IPS DF 6.9 (cell line): ENCODE measurements around the gene CCDC102A.
"Not testable (repeated sequence)": the region's sequence is repeated elsewhere in the genome, so short reads cannot be mapped to it uniquely, and the experiment has no call there.

Experiments used
- DNase-seq: peaks from one replicate; pipeline ENCODE4 v3.0.0-alpha.2; 2013; ENCODE audit warnings: low read depth, low spot score
- H3K27ac ChIP-seq: one replicate; pipeline ENCODE4 v1.5.1; 2013; ENCODE audit warnings: low read length, control low read depth
- H3K27me3 ChIP-seq: 2 replicates; pipeline ENCODE4 v1.6.1; 2013; ENCODE audit warnings: mild to moderate bottlenecking, low read length; ENCODE audit not compliant: control insufficient read depth, insufficient read depth
- H3K36me3 ChIP-seq: 2 replicates; pipeline ENCODE4 v1.6.1; 2013; ENCODE audit warnings: low read length; ENCODE audit not compliant: control insufficient read depth, insufficient read depth
- H3K4me1 ChIP-seq: 2 replicates; pipeline ENCODE4 v1.6.1; 2013; ENCODE audit warnings: low read length; ENCODE audit not compliant: control insufficient read depth, insufficient read depth
- H3K4me3 ChIP-seq: 2 replicates; pipeline ENCODE4 v1.5.1; 2013; ENCODE audit warnings: mild to moderate bottlenecking, low read length
- H3K9me3 ChIP-seq: 2 replicates; pipeline ENCODE4 v1.6.1; 2013; ENCODE audit warnings: low read length, inconsistent platforms; ENCODE audit not compliant: control insufficient read depth, insufficient read depth
- WGBS: extraction: QIAGEN DNeasy Blood & Tissue Kit; methylation state at CpG from one replicate; pipeline ENCODE4 v1.1.7; 2013; ENCODE audit warnings: mixed read lengths, missing lambda C conversion rate; ENCODE audit not compliant: insufficient read length, insufficient coverage; 5-methylcytosine and 5-hydroxymethylcytosine counted together

The CCDC102A gene

GRCh38 chr16:57574086-57574485, 37.7 kb upstream of the CCDC102A start:
- H3K27me3 ChIP-seq: no peaks in the 10 kb centered on the region
- WGBS: no CpG with 5 or more reads among the region's 12 CpGs
- no peak for DNase-seq
- peaks cover 8% of the 10 kb centered on the region for H3K36me3 ChIP-seq
- H3K27ac ChIP-seq: no peak overlapping the region
- no peaks in the 10 kb centered on the region for H3K4me1 ChIP-seq
- no peak overlapping the region for H3K4me3 ChIP-seq
- H3K9me3 ChIP-seq: no peaks in the 10 kb centered on the region

GRCh38 chr16:57572978-57573728, 36.8 kb upstream of the CCDC102A start:
- DNase-seq: no peak
- H3K27me3 ChIP-seq: no peaks in the 10 kb centered on the region
- H3K36me3 ChIP-seq: peaks cover 17% of the 10 kb centered on the region
- no CpG with 5 or more reads among the region's 10 CpGs for WGBS
- no peak overlapping the region for H3K27ac ChIP-seq
- H3K4me3 ChIP-seq: no peak overlapping the region
- no peaks in the 10 kb centered on the region for H3K9me3 ChIP-seq
- H3K4me1 ChIP-seq: no peaks in the 10 kb centered on the region

- Histone ChIP-seq H3K4me3 (no peak overlapping the region), H3K9me3 (no peaks in the 10 kb centered on the region), H3K4me1 (no peaks in the 10 kb centered on the region), H3K36me3 (peaks cover 19% of the 10 kb centered on the region), H3K27me3 (no peaks in the 10 kb centered on the region), H3K27ac (no peak overlapping the region)
- no peak for DNase-seq
- WGBS: no CpG with 5 or more reads among the region's 9 CpGs
These were observed 34.7 kb upstream of the CCDC102A start for GRCh38 chr16:57571098-57571497.

GRCh38 chr16:57570301-57571070, 34.1 kb upstream of the CCDC102A start:
- DNase-seq: no peak
- Histone ChIP-seq H3K4me1 (no peaks in the 10 kb centered on the region), H3K27me3 (no peaks in the 10 kb centered on the region), H3K4me3 (no peak overlapping the region), H3K27ac (no peak overlapping the region), H3K36me3 (peaks cover 19% of the 10 kb centered on the region), H3K9me3 (no peaks in the 10 kb centered on the region)
- WGBS: no CpG with 5 or more reads among the region's 16 CpGs

- peaks cover 19% of the 10 kb centered on the region for H3K36me3 ChIP-seq
- no peaks in the 10 kb centered on the region for H3K4me1 ChIP-seq
- WGBS: 100% methylated on average over 6 of the region's 7 CpGs
- no peaks in the 10 kb centered on the region for H3K9me3 ChIP-seq
- DNase-seq: no peak
- no peaks in the 10 kb centered on the region for H3K27me3 ChIP-seq
- no peak overlapping the region for H3K4me3 ChIP-seq
- H3K27ac ChIP-seq: no peak overlapping the region
These were observed 33.1 kb upstream of the CCDC102A start for GRCh38 chr16:57569306-57569946.

GRCh38 chr16:57568772-57569171, 32.4 kb upstream of the CCDC102A start:
- DNase-seq, H3K4me3 ChIP-seq, H3K4me1 ChIP-seq, H3K27me3 ChIP-seq, H3K27ac ChIP-seq, H3K9me3 ChIP-seq: not testable (repeated sequence)
- H3K36me3 ChIP-seq: peaks cover 19% of the 10 kb centered on the region
- 100% methylated on average over 3 of the region's 5 CpGs for WGBS

- H3K9me3 ChIP-seq: no peaks in the 10 kb centered on the region
- H3K4me1 ChIP-seq: no peaks in the 10 kb centered on the region
- no peak overlapping the region for H3K4me3 ChIP-seq
- no peaks in the 10 kb centered on the region for H3K27me3 ChIP-seq
- no peak overlapping the region for H3K27ac ChIP-seq
- 100% methylated on average over 4 of the region's 5 CpGs for WGBS
- H3K36me3 ChIP-seq: peaks cover 19% of the 10 kb centered on the region
- no peak for DNase-seq
These were observed 31.9 kb upstream of the CCDC102A start for GRCh38 chr16:57568173-57568678.

- WGBS: no CpG with 5 or more reads among the region's 18 CpGs
- Histone ChIP-seq H3K36me3 (peaks cover 19% of the 10 kb centered on the region), H3K4me3 (no peak overlapping the region)
These were observed 31.3 kb upstream of the CCDC102A start for GRCh38 chr16:57567691-57568090.

GRCh38 chr16:57566436-57566835, 30.1 kb upstream of the CCDC102A start:
- no CpG with 5 or more reads among the region's 3 CpGs for WGBS
- Histone ChIP-seq H3K4me1 (no peaks in the 10 kb centered on the region), H3K36me3 (peaks cover 19% of the 10 kb centered on the region), H3K9me3 (no peaks in the 10 kb centered on the region), H3K27ac (no peak overlapping the region), H3K27me3 (no peaks in the 10 kb centered on the region), H3K4me3 (no peak overlapping the region)
- no peak for DNase-seq

More at GRCh38 chr16:57567691-57568090, 31.3 kb upstream of the CCDC102A start:
- Histone ChIP-seq H3K9me3 (no peaks in the 10 kb centered on the region), H3K27me3 (no peaks in the 10 kb centered on the region), H3K4me1 (no peaks in the 10 kb centered on the region), H3K27ac (no peak overlapping the region)
- no peak for DNase-seq

GRCh38 chr16:57565461-57565860, 29.1 kb upstream of the CCDC102A start:
- H3K27ac ChIP-seq: no peak overlapping the region
- no peak for DNase-seq
- H3K9me3 ChIP-seq: no peaks in the 10 kb centered on the region
- no peak overlapping the region for H3K4me3 ChIP-seq
- WGBS: no CpG with 5 or more reads among the region's 3 CpGs
- H3K4me1 ChIP-seq: no peaks in the 10 kb centered on the region
- H3K36me3 ChIP-seq: peaks cover 19% of the 10 kb centered on the region
- H3K27me3 ChIP-seq: no peaks in the 10 kb centered on the region
